ENCODE results near the gene IP6K2.

GRCh38 chr3:48727511-48727910, 10.5 kb upstream of the IP6K2 start:
- TF ChIP-seq CTCF (IDR thresholded peaks at IDR 0.05; ENCODE audit: low read length): no peak
- no peak for TF ChIP-seq EZH2 (IDR thresholded peaks at IDR 0.05; ENCODE audit: borderline replicate concordance, low read length)
